Measurements from ENCODE around the gene FGF5.

The FGF5 gene

GRCh38 chr4:80252953-80253352 lies 13.5 kb upstream of the FGF5 start:
- H3K4me3 ChIP-seq (ENCODE audit: low read length), result no peak overlapping the region
- TF ChIP-seq CTCF (IDR thresholded peaks at IDR 0.05; ENCODE audit: insufficient read depth, low read depth, low read length, missing control alignments), result no peak
- DNase-seq (ENCODE audit: low read depth), result no peak

GRCh38 chr4:80253510-80253909 lies 13.0 kb upstream of the FGF5 start:
- no peak for TF ChIP-seq CTCF (IDR thresholded peaks at IDR 0.05; ENCODE audit: insufficient read depth, low read depth, low read length, missing control alignments)
- DNase-seq (ENCODE audit: low read depth), result no peak
- no peak overlapping the region for H3K4me3 ChIP-seq (ENCODE audit: low read length)

- no peak overlapping the region for H3K4me3 ChIP-seq (ENCODE audit: low read length)
- DNase-seq (ENCODE audit: low read depth), result no peak
- TF ChIP-seq CTCF (IDR thresholded peaks at IDR 0.05; ENCODE audit: insufficient read depth, low read depth, low read length, missing control alignments), result no peak
These were observed 12.3 kb upstream of the FGF5 start for GRCh38 chr4:80254114-80254513.

GRCh38 chr4:80255329-80256095 lies 11.0 kb upstream of the FGF5 start:
- no peak for TF ChIP-seq CTCF (IDR thresholded peaks at IDR 0.05; ENCODE audit: insufficient read depth, low read depth, low read length, missing control alignments)
- no peak overlapping the region for H3K4me3 ChIP-seq (ENCODE audit: low read length)

DNA sequence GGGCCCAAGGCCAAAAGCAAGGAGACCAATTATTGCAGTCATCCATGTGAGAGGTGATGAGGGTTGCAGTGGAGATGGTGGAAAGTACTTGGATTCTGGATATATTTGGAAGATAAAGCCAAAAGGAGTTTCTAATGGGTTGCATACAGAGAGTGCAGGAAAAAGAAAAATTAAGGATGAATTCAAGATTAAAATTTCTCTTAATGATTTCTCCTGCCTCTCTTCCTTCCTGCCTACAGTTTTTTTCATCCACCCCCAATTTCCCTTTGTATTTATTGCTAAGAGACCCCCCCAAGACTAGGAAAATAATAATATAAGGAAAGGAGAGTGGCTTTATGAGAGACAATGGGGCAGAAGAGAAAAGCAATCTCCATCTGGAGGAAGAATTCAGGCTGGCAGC lies 8.6 kb upstream of the FGF5 start:
- no peak for DNase-seq (ENCODE audit: low read depth)
- no peak overlapping the region for H3K4me3 ChIP-seq (ENCODE audit: low read length)
- no peak for TF ChIP-seq CTCF (IDR thresholded peaks at IDR 0.05; ENCODE audit: insufficient read depth, low read depth, low read length, missing control alignments)

More at GRCh38 chr4:80255329-80256095, 11.0 kb upstream of the FGF5 start:
- no peak for DNase-seq (ENCODE audit: low read depth)

DNA sequence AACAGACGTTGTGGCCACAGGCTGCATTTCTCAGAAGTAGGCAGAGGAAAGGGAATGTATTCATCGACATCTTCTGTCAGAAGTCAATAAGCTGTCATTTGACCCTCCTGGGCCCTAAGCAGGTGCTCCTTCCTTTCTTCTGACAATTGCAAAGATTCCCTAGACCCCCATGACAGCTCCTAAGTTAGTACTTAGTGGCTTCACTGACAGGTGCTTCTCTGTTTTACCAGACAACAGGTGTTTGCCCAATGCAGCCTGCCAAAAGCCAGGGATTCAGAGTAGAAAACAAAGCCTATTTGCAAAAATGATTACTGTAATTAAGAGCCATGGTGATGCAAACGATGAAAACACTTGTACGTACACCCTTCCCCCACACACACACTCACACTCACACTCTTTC lies 7.5 kb upstream of the FGF5 start:
- H3K4me3 ChIP-seq (ENCODE audit: low read length), result no peak overlapping the region
- no peak for DNase-seq (ENCODE audit: low read depth)
- TF ChIP-seq CTCF (IDR thresholded peaks at IDR 0.05; ENCODE audit: insufficient read depth, low read depth, low read length, missing control alignments), result no peak

- TF ChIP-seq CTCF (IDR thresholded peaks at IDR 0.05; ENCODE audit: insufficient read depth, low read depth, low read length, missing control alignments), result no peak
- no peak for DNase-seq (ENCODE audit: low read depth)
- H3K4me3 ChIP-seq (ENCODE audit: low read length), result no peak overlapping the region
These were observed 6.6 kb upstream of the FGF5 start for GRCh38 chr4:80259817-80260216.
